Neural cell (in vitro differentiated cells): Measurements from ENCODE around the gene SGF29.

ENCODE experiments used
- CTCF ChIP-seq: fragments of 450-650 bp; IDR thresholded peaks from 2 replicates; pipeline ENCODE4 v1.5.1; 2014; ENCODE audit warnings: antibody characterized with exemption, mild to moderate bottlenecking, moderate library complexity; ENCODE audit not compliant: poor library complexity, severe bottlenecking
- EP300 ChIP-seq: fragments of 450-650 bp; conservative IDR thresholded peaks from 2 replicates; pipeline ENCODE4 v1.6.1; 2014; ENCODE audit warnings: antibody characterized with exemption, mild to moderate bottlenecking, moderate library complexity; ENCODE audit not compliant: poor library complexity, severe bottlenecking
- EZH2 ChIP-seq: fragments of 200-600, 300-800 bp; shearing (Covaris generic), sonication (generic); IDR thresholded peaks from 2 replicates; pipeline ENCODE4 v1.6.1; 2014; ENCODE audit warnings: antibody characterized with exemption, low read length, borderline replicate concordance, mild to moderate bottlenecking; ENCODE audit not compliant: insufficient read depth, poor library complexity, severe bottlenecking
- MXI1 ChIP-seq: fragments of 450-650 bp; conservative IDR thresholded peaks from 2 replicates; pipeline ENCODE4 v1.6.1; 2014; ENCODE audit warnings: antibody characterized with exemption, mild to moderate bottlenecking; ENCODE audit not compliant: poor library complexity, severe bottlenecking
- POLR2AphosphoS5 ChIP-seq: IDR thresholded peaks from 2 replicates; pipeline ENCODE4 v1.6.1; 2012
- RAD21 ChIP-seq: fragments of 450-650 bp; conservative IDR thresholded peaks from 2 replicates; pipeline ENCODE4 v1.6.1; 2014; ENCODE audit warnings: antibody characterized with exemption, mild to moderate bottlenecking, moderate library complexity
- SMC3 ChIP-seq: fragments of 450-650 bp; conservative IDR thresholded peaks from 2 replicates; pipeline ENCODE4 v1.6.1; 2014; ENCODE audit warnings: antibody characterized with exemption, mild to moderate bottlenecking, moderate library complexity; ENCODE audit not compliant: poor library complexity
- TAF1 ChIP-seq: IDR thresholded peaks from 2 replicates; pipeline ENCODE4 v1.6.1; 2012; ENCODE audit warnings: low read depth
- TF ChIP-seq, protein P1 (sequence below): IDR thresholded peaks from 2 replicates; pipeline ENCODE4 v1.6.1; 2012; ENCODE audit warnings: borderline replicate concordance

DNA sequence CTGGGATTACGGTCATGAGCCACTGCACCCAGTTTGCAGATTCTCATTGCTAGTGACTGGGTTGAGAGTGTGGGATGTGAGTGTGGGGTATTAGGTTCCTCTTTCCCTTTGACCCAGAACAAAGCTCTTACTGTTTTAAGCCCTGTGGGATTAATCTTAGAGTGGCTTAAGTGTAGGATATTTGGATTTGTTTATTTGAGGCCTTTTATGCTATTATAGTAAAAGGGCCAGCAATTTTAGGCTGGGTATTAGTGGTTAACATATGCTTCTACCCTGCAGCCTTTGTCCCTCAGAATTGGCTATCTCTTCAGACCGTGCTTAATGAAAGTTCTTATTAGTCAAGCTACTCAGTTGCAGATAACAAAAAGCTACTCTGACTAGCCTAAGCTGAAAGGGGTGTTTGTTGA lies 3.2 kb downstream of the SGF29 start:
- no peak for TF ChIP-seq RAD21
- TF ChIP-seq CTCF, result no peak
- no peak for TF ChIP-seq EZH2
- no peak for TF ChIP-seq POLR2AphosphoS5
- TF ChIP-seq EP300, result no peak
- TF ChIP-seq, protein P1, sequence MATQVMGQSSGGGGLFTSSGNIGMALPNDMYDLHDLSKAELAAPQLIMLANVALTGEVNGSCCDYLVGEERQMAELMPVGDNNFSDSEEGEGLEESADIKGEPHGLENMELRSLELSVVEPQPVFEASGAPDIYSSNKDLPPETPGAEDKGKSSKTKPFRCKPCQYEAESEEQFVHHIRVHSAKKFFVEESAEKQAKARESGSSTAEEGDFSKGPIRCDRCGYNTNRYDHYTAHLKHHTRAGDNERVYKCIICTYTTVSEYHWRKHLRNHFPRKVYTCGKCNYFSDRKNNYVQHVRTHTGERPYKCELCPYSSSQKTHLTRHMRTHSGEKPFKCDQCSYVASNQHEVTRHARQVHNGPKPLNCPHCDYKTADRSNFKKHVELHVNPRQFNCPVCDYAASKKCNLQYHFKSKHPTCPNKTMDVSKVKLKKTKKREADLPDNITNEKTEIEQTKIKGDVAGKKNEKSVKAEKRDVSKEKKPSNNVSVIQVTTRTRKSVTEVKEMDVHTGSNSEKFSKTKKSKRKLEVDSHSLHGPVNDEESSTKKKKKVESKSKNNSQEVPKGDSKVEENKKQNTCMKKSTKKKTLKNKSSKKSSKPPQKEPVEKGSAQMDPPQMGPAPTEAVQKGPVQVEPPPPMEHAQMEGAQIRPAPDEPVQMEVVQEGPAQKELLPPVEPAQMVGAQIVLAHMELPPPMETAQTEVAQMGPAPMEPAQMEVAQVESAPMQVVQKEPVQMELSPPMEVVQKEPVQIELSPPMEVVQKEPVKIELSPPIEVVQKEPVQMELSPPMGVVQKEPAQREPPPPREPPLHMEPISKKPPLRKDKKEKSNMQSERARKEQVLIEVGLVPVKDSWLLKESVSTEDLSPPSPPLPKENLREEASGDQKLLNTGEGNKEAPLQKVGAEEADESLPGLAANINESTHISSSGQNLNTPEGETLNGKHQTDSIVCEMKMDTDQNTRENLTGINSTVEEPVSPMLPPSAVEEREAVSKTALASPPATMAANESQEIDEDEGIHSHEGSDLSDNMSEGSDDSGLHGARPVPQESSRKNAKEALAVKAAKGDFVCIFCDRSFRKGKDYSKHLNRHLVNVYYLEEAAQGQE, result no peak
- TF ChIP-seq TAF1, result no peak
- TF ChIP-seq SMC3, result no peak
- no peak for TF ChIP-seq MXI1
